PC-3 (cell line): ENCODE results near the gene CHAC1.

Experiments used
- CTCF ChIP-seq: fragments of 300-600 bp; sonication (generic); conservative IDR thresholded peaks from 2 replicates; pipeline ENCODE4 v1.5.1; 2017; ENCODE audit warnings: antibody characterized with exemption, low read depth, mild to moderate bottlenecking, low read length
- EZH2phosphoT487 ChIP-seq: fragments of 300-600 bp; sonication (generic); IDR thresholded peaks from 2 replicates; pipeline ENCODE4 v1.6.1; 2018; ENCODE audit warnings: mild to moderate bottlenecking, antibody characterized with exemption, low read length, borderline replicate concordance

GRCh38 chr15:40918799-40919392 lies 34.4 kb upstream of the CHAC1 start:
- no peak for TF ChIP-seq CTCF
- no peak for TF ChIP-seq EZH2phosphoT487
